HG02588 (cell line): ENCODE results near the gene SH2B3.
"Not testable (repeated sequence)": the region's sequence is repeated elsewhere in the genome, so short reads cannot be mapped to it uniquely, and the experiment has no call there.

Source experiments
- ATAC-seq: cut with Tn5 transposase; IDR thresholded peaks from one replicate; pipeline ENCODE4 v1.9.1; 2021; ENCODE audit warnings: mild to moderate bottlenecking, moderate library complexity; ENCODE audit not compliant: unreplicated experiment

Gene SH2B3

GRCh38 chr12:111386885-111387284, 18.8 kb upstream of the SH2B3 start:
- ATAC-seq, result no peak

DNA sequence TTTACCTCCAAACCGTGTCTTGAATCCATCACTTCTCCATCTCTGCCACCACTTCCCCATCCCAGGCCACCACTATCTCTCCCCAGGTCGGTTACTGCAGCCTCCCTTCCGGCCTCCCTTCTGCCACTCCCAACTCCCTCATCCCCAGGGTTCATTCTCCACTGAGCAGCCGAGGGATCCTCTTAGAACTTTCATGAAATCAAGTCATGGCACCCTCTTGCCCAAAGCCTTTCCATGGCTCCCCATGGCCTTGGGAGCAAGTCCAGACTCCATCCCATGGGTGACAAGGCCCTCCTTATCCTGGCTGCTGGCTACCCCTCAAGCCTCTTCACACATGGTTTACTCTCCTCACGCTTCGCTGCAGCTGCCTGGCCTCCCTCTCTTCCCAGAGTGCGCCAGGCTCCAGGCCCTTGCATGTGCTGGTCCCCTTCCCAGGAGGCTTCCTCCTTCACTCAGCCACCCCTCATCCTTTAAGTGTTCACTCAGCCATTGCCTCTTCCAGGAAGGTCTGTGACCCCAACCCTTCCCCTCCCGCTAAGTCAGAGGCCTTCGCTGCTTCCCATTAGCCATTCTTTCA, 17.9 kb upstream of the SH2B3 start:
- no peak for ATAC-seq

DNA sequence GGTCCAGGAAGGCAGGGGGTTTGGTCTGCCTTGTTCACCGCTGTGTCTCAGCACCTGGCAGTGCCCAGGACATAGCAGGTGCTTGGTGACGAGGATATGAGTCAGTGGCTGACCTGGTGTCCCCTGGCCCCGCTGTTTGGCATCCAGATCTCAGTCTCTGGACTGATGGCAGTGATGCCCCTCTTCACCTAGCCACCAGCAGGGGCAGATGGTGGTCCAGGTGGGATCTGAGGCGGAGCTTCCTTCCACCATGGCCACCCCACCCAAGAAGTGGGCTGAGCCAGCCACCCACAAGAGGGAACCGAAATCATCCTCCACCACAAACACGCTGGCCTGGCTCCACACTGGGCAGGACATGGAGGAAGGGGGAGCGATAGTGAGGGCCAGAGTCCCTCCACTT, 16.1 kb upstream of the SH2B3 start:
- ATAC-seq, result no peak

GRCh38 chr12:111390910-111391309, 14.8 kb upstream of the SH2B3 start:
- ATAC-seq, result no peak

- ATAC-seq, result no peak
Observed at GRCh38 chr12:111393700-111394300, 11.9 kb upstream of the SH2B3 start.

GRCh38 chr12:111394480-111394879, 11.2 kb upstream of the SH2B3 start:
- ATAC-seq, result no peak

GRCh38 chr12:111395336-111396187, 10.2 kb upstream of the SH2B3 start:
- ATAC-seq, result no peak

- ATAC-seq, result not testable (repeated sequence)
Observed at GRCh38 chr12:111396271-111396670, 9.5 kb upstream of the SH2B3 start.

- peak; percentile 63 for ATAC-seq
Observed at GRCh38 chr12:111396726-111397445, 8.8 kb upstream of the SH2B3 start.

GRCh38 chr12:111398530-111398929, 7.2 kb upstream of the SH2B3 start:
- ATAC-seq, result no peak

DNA sequence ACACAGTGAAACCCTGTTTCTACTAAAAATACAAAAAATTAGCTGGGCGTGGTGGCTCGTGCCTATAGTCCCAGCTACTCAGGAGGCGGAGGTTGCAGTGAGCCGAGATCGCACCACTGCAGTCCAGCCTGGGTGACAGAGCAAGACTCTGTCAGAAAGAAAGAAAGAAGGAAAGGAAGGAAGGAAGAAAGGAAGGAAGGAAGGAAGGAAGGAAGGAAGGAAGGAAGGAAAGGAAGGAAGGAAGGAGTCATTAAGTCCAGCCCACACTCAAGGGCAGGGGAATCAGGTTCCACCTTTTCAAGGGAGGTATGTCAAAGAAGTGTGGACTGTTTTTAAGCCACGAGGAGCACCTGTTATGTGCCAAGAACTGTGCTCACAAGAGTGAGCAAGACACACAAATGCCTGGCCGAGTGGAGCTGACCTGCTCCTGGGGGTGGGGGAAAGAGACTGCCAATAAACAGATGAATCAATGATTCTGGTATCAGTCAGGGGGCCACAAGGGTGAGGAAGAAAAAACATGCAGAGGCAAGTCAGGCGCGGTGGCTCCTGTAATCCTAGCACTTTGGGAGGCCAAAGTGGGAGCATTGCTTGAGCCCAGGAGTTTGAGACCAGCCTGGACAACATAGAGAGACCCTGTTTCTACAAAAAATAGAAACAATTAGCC, 5.8 kb upstream of the SH2B3 start:
- ATAC-seq, result not testable (repeated sequence)

GRCh38 chr12:111401167-111401605, 4.5 kb upstream of the SH2B3 start:
- no peak for ATAC-seq

DNA sequence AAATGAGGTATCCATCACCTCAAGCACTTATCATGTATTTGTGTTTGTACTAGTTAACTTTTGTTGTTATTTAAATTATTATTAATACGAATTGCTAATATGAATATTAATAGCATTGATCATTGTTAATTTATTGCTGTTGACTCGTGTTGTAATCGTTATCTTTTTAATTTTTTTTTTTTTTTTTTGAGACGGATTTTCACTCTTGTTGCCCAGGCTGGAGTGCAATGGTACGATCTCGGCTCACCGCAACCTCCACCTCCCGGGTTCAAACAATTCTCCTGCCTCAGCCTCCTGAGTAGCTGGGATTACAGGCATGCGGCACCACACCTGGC, 3.3 kb upstream of the SH2B3 start:
- not testable (repeated sequence) for ATAC-seq

DNA sequence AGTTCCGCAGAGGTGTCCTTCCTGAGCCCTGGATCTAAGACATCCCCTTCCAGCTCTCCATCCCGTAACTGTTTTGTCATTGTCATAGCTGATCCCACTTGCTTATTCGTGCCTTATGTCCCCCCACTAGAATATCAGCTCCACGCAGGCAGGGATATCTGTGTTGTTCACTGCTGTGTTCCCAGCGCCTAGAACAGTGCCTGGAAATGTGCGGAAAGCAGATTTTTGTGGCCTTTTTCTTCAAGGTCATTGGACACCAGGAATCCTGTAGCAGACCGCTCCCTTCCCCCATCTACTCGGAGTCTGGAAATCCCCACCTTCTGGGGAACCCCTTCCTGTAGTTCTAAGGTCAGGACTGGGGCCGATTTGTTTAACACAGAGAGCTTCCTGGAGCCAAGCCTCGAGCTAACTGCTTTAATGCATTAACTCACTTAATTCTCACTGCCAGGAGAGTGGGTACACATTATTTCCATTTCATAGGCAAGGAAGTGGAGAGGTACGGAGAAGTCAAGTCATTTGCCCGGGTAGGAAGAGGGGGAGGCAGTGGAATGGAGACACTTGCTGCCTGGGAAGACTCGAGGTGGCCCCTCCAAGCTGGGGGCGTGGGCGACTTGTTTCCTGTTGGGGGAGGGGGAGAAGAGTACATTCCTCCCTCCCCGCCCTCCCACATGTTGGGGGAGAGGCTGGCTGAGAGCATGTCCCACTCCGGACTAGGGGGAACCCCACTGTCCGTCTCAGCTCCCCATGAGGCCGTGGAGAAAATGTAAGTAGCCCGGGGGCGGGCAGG, 1.2 kb upstream of the SH2B3 start:
- ATAC-seq, result no peak

DNA sequence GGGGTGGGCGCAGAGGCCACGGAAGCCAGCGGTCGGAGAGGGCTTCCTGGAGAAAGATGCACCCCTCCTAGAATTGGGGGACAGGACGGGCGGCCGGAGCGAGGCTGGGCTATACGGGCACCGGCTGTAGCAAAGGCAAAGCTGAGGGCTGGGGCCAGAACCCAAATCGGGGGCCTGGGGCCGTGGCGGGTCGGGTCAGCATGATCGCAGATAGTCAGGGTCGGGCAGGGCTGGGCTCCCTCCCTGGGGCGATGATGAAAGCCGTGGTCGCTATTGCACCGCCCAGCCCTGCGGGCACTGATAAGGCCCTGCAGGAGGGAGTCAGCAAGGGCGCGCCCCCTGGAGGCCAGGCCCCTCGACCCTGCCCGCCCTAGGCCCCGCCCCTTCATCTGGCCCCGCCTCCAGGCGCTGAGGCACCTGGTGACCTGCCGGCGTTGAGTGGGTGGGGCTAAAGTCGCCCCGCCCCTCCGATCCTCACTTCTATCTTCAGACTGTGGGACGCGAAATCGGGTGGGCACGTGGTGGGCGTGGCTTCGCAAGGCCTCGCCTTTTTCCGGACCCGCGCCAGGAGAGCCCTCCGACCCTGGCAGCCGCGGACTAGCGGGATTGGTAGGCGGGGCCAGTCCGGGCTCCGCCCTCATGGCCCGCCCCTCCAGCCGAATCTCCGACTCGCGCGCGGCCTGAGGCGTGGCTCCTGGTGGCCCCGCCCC, 419 bp upstream of the SH2B3 start:
- peak; percentile 50 for ATAC-seq

DNA sequence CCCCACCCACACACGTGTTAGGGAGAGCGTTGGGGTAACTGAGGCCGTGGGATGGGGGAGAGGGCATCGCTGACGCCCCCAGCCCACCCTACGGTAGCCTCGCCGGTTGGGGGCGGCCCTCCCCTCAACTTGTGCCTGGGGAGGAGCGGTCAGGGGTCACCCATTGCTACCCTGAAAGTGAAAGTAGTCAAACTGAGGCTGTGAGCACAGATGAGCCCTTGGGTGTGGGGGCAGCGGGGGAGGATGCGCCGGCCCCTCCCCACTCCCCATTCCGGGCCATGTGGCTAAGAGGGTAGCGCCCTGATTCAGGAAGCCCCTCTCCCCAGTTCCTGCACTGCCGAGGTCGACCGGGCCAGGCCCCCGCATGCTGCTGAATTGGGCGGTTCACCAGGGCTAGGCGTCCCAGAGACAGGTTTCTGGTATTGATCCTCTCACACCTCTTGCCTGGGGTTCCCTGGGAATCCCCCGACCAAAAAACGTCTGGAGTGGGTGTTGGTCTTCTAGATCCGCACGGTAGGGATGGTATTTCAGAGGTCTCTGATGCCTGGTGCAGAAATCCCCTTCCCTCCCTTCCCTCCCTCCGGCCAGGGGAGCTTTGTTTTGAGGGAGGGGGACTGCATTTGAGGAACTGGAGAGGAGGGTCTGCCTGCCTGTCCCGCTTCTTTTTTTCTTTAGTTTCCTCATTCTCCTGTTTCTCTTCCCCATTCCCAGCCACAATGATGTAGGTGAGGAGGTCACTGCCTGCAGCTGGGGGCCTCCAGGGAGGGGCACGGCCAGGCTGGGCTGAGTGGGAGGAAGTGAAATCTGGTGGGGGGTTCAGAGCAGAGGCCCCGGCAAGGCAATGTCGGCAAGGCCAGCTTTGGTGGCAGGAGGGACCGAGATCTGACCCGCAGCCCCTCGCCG, 1.0 kb downstream of the SH2B3 start:
- no peak for ATAC-seq

DNA sequence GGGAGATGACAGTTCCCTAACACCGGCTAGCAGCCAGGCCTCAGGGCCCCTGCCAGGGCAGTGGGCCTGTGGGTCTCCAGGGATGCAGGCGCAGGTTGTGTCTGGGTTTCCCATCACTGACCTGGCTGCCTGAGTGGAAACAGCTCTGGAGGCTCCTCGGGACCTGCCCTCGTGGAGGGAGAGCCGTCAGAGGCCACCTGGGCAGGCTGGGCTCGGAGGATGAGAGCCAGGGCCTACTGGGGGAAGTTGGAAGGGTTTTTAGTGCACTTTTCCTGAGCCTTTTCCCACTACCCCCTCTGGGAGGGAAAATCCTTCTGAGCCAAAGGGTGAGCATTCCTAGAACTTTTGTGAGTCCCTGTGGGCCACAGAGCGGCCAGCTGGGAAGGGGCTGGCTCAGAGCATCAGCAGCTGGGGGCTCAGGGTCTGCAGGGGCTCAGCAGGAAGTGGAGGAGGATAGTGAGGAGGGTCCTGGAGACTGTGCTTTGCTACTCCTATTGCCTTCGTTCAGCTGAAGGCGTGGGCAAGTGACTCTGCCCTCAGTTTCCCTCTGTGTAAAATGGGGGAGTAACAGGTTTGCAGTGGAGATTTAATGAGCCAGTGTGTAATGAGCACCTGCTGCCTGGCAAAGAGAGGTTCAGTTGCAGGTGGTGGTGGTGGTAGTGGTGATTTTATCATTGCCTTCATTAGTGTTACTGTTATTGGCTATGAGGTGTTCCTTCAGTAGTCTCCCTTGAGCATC, 1.8 kb downstream of the SH2B3 start:
- no peak for ATAC-seq

GRCh38 chr12:111408116-111408440, 2.4 kb downstream of the SH2B3 start:
- no peak for ATAC-seq
